ENCODE measurements around the gene SNRNP25. TPM values are rescaled to one million over a fixed set of nuclear protein-coding genes. Genes with fewer than 3 reads are reported as not detected.

SNRNP25 gene
- total RNA-seq, 1 donor = 15.8 TPM

GRCh38 chr16:106623-107324 is 53.1 kb downstream of the SNRNP25 start:
- peak; percentile 82 for TF ChIP-seq CTCF (IDR thresholded peaks at IDR 0.05; ENCODE audit: insufficient read depth, low read length)
- peak; percentile 90 for DNase-seq (ENCODE audit: low read depth)
- no peak overlapping the region for H3K4me3 ChIP-seq (ENCODE audit: low read depth, low read length)

Small RNAs within 50 kb of the gene (small RNA-seq; reads per million reads assigned to genes)
- gene MIR6859-4 (not detected), gene Z69720.2 (not detected)

Other genes with a start within 250 kb of the SNRNP25 start
- gene POLR3K, start 220 bp upstream of the SNRNP25 start, total RNA-seq (ENCODE audit: low replicate concordance) = 5.1 and 6.1 TPM in 2 replicates
- 39.4 and 66.8 TPM in 2 replicates for gene RHBDF1, start 18.8 kb downstream of the SNRNP25 start, total RNA-seq (ENCODE audit: low replicate concordance)
- gene MPG, start 24.4 kb downstream of the SNRNP25 start, total RNA-seq (ENCODE audit: low replicate concordance) = 53.1 and 124 TPM in 2 replicates
- 7.1 and 13.0 TPM in 2 replicates for gene NPRL3, start 84.8 kb downstream of the SNRNP25 start, total RNA-seq (ENCODE audit: low replicate concordance)
- not detected in 2 replicates for gene HBZ, start 98.8 kb downstream of the SNRNP25 start, total RNA-seq (ENCODE audit: low replicate concordance)
- gene HBM, start 112.2 kb downstream of the SNRNP25 start, total RNA-seq (ENCODE audit: low replicate concordance) = not detected in 2 replicates
- not detected in 2 replicates for gene HBA2, start 119.0 kb downstream of the SNRNP25 start, total RNA-seq (ENCODE audit: low replicate concordance)
- not detected in 2 replicates for gene HBA1, start 122.9 kb downstream of the SNRNP25 start, total RNA-seq (ENCODE audit: low replicate concordance)
- gene HBQ1, start 126.6 kb downstream of the SNRNP25 start, total RNA-seq (ENCODE audit: low replicate concordance) = 0.63 TPM in 1 of 2 replicates, not detected in the other
- gene LUC7L, start 175.6 kb downstream of the SNRNP25 start, total RNA-seq (ENCODE audit: low replicate concordance) = 37.0 and 82.3 TPM in 2 replicates
- gene FAM234A, start 181.0 kb downstream of the SNRNP25 start, total RNA-seq (ENCODE audit: low replicate concordance) = 49.5 and 72.0 TPM in 2 replicates
- 1.2 and 2.0 TPM in 2 replicates for gene RGS11, start 222.1 kb downstream of the SNRNP25 start, total RNA-seq (ENCODE audit: low replicate concordance)
- 1.6 TPM in 1 of 2 replicates, not detected in the other for gene ARHGDIG, start 226.8 kb downstream of the SNRNP25 start, total RNA-seq (ENCODE audit: low replicate concordance)
- gene PDIA2, start 229.3 kb downstream of the SNRNP25 start, total RNA-seq (ENCODE audit: low replicate concordance) = not detected in 2 replicates